Keratinocyte (primary cell): ENCODE results near the gene SAMD4A.

Source experiments
- EZH2 ChIP-seq: IDR thresholded peaks from one replicate; pipeline ENCODE4 v1.6.1; 2012; ENCODE audit warnings: inconsistent platforms, mild to moderate bottlenecking, low read length, moderate library complexity
- TF ChIP-seq, protein P1 (sequence below), 3 experiments: IDR thresholded peaks in 1 of 3; conservative IDR thresholded peaks in 1 of 3; optimal IDR thresholded peaks in 1 of 3; 2 replicates in 2 of 3; 3 replicates in 1 of 3; pipeline versions ENCODE3 to v1.5.1; 2011; ENCODE audit warnings: low read length in 3 of 3, mild to moderate bottlenecking in 3 of 3, moderate library complexity in 2 of 3, control low read depth in 1 of 3, inconsistent platforms in 1 of 3; ENCODE audit not compliant: insufficient read depth in 2 of 3; ENCODE audit errors: extremely low read depth in 1 of 3

GRCh38 chr14:54738009-54738408 lies 171.1 kb downstream of the SAMD4A start:
- no peak for TF ChIP-seq EZH2
- TF ChIP-seq, protein P1, sequence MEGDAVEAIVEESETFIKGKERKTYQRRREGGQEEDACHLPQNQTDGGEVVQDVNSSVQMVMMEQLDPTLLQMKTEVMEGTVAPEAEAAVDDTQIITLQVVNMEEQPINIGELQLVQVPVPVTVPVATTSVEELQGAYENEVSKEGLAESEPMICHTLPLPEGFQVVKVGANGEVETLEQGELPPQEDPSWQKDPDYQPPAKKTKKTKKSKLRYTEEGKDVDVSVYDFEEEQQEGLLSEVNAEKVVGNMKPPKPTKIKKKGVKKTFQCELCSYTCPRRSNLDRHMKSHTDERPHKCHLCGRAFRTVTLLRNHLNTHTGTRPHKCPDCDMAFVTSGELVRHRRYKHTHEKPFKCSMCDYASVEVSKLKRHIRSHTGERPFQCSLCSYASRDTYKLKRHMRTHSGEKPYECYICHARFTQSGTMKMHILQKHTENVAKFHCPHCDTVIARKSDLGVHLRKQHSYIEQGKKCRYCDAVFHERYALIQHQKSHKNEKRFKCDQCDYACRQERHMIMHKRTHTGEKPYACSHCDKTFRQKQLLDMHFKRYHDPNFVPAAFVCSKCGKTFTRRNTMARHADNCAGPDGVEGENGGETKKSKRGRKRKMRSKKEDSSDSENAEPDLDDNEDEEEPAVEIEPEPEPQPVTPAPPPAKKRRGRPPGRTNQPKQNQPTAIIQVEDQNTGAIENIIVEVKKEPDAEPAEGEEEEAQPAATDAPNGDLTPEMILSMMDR (optimal IDR thresholded peaks at IDR 0.05 in 1 of 3, IDR thresholded peaks at IDR 0.05 in 1 of 3, conservative IDR thresholded peaks at IDR 0.05 in 1 of 3; ENCODE audit: extremely low read depth in 1 of 3, insufficient read depth in 2 of 3, low read length in 3 of 3) = no peak
